ENCODE measurements around the gene NCAPH2.

Gene NCAPH2

GRCh38 chr22:50507991-50508884, at the start of gene NCAPH2:
Gene NCAPH2 (plus strand): TSS chr22:50508224. CDS start chr22:50508338, 114 bp downstream.
- peak; percentile 98 for DNase-seq (ENCODE audit: low read depth in 2 of 2)

- DNase-seq (ENCODE audit: low read depth in 2 of 2): no peak
These were observed 49.0 kb upstream of the NCAPH2 start for GRCh38 chr22:50459016-50459415.

GRCh38 chr22:50459496-50460140, 48.4 kb upstream of the NCAPH2 start:
- no peak for DNase-seq (ENCODE audit: low read depth in 2 of 2)

- no peak for DNase-seq (ENCODE audit: low read depth in 2 of 2)
These were observed 47.1 kb upstream of the NCAPH2 start for GRCh38 chr22:50460938-50461337.

GRCh38 chr22:50461536-50461935, 46.5 kb upstream of the NCAPH2 start:
- DNase-seq (ENCODE audit: low read depth in 2 of 2): no peak

- DNase-seq (ENCODE audit: low read depth in 2 of 2): no peak
These were observed 46.0 kb upstream of the NCAPH2 start for GRCh38 chr22:50461979-50462540.

- DNase-seq (ENCODE audit: low read depth in 2 of 2): no peak
These were observed 44.7 kb upstream of the NCAPH2 start for GRCh38 chr22:50463188-50463900.

- DNase-seq (ENCODE audit: low read depth in 2 of 2): no peak
These were observed 43.6 kb upstream of the NCAPH2 start for GRCh38 chr22:50464451-50464850.

GRCh38 chr22:50465066-50465930, 42.7 kb upstream of the NCAPH2 start:
- no peak for DNase-seq (ENCODE audit: low read depth in 2 of 2)

- DNase-seq (ENCODE audit: low read depth in 2 of 2): no peak
These were observed 40.7 kb upstream of the NCAPH2 start for GRCh38 chr22:50467341-50467740.

GRCh38 chr22:50467773-50468440, 40.1 kb upstream of the NCAPH2 start:
- no peak for DNase-seq (ENCODE audit: low read depth in 2 of 2)

- no peak for DNase-seq (ENCODE audit: low read depth in 2 of 2)
These were observed 39.4 kb upstream of the NCAPH2 start for GRCh38 chr22:50468626-50469025.

GRCh38 chr22:50469377-50470305, 38.4 kb upstream of the NCAPH2 start:
- peak; percentile 89 to 94 for DNase-seq (ENCODE audit: low read depth in 2 of 2)

GRCh38 chr22:50470491-50470890, 37.5 kb upstream of the NCAPH2 start:
- no peak for DNase-seq (ENCODE audit: low read depth in 2 of 2)

- no peak for DNase-seq (ENCODE audit: low read depth in 2 of 2)
These were observed 36.7 kb upstream of the NCAPH2 start for GRCh38 chr22:50471197-50471847.

GRCh38 chr22:50471962-50472361, 36.1 kb upstream of the NCAPH2 start:
- DNase-seq (ENCODE audit: low read depth in 2 of 2): no peak

- peak; percentile 35 to 46 for DNase-seq (ENCODE audit: low read depth in 2 of 2)
These were observed 34.9 kb upstream of the NCAPH2 start for GRCh38 chr22:50473088-50473487.

GRCh38 chr22:50473855-50474671, 34.0 kb upstream of the NCAPH2 start:
- peak in 1 of 2 donors; percentile 37 for DNase-seq (ENCODE audit: low read depth in 2 of 2)

Data from stimulated activated CD8-positive, alpha-beta memory T cell treated with anti-CD3 and anti-CD28 coated beads, Interleukin-2, amount 100 ng/mL, for 48 hours (primary cell).